GM21381 (cell line): Measurements from ENCODE around the gene SLC25A21.
"Not testable (repeated sequence)": the region's sequence is repeated elsewhere in the genome, so short reads cannot be mapped to it uniquely, and the experiment has no call there.

Experiments used
- ATAC-seq: cut with Tn5 transposase; IDR thresholded peaks from one replicate; pipeline ENCODE4 v1.9.1; 2021; ENCODE audit warnings: mild to moderate bottlenecking, moderate library complexity; ENCODE audit not compliant: unreplicated experiment

The SLC25A21 gene

DNA sequence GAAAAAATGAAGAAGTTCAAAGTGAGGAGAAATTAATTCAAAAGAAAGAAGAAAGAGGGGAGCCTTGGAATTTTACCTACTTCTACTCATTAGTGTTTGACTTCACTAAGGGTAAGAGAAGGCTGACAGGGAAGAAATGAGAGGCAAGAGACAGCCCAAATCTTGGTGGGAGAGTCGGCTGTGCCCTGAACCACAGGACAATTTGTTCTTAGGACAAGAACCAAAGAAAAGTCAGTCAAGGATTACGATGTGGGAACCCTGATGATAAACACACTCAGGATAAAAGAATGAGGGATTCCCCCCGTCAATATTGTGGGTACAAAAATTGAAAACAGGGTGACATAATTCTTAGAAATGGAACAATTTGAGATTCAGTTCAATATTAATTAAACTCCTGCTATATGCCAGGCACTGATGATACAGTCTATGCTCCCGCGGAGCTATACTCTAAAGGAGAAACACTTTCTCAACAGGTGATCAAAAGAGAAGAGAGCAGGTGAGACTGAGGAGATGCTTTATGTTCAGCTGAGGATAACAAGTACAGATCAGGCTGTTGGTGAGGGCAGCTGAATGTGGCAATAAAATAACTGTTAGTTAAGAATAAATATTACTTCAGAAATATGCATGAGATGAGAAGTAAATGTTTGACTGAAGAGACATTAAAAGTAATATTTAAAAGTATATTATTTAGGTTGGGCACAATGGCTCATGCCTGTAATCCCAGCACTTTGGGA is 175.4 kb downstream of the SLC25A21 start:
- ATAC-seq = no peak

DNA sequence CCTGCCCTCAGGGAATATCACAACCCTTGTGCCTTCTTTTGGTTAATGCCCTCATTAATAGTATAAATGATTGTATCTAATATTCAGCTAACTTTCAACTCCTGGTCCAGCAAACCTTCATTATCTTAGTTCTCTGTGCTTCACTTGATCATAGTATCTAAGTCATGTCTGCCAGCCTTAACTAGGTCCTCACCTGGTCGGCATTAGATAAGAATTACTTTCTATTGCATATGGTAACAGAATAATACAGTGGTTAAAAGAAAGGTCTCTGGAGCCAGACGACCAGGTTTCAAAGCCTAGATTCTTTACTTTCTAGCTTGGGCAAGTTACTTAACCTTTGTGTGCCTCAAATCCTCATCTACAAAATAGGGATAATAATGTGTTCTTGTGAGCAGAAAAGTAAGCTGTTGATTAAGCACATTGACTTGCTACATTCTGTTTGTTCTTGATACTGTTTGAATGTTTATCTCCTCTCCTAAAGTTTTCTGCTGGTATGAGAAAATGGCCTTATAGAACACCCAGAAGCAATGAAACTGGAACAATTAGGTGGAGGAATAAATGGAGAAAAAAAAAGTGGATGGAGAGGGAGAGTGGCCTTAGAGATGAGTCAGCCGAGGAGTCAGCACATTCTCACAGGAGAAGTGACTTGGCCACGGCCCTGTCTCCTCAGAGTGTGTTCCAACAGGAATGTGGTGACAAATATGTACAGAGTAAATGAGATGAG is 176.1 kb downstream of the SLC25A21 start:
- ATAC-seq = no peak

DNA sequence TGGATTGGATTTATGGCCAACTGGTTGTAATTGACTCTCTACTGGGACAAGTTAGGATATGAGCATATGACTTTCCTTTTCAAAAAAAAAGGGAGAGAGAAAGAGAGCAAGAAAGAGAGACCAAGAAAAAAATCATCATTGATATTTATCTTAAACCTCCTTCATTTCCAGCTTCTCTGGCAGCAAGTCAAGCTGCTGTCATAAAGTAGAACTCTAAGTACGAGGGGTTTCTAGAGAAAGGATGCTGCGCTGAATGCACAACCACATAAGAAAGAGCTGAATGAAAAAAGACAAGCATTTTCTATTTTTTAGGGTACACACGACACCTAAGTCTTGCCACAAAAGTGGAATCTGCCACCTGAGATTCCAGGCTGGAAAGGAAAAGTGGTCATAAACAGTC is 182.6 kb downstream of the SLC25A21 start:
- ATAC-seq = no peak

DNA sequence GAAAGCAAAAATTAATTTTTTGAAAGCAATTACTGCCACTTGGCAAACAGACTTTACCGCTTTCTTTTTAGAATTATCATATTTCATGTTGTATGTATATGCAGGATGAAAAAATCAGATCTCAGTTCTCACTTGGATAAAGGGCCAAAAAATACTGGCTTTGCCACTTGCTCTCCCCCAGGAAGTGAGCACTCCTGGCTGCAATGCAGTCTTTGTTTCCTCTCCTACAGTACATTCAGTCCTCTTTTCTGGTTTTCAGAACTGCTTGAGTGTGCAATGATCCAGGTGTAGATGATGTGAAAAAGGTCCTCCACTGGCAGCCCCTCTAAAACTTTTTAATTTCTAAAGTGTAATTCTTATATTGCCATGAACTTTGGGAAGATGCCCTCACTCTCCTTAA is 183.4 kb downstream of the SLC25A21 start:
- no peak for ATAC-seq

DNA sequence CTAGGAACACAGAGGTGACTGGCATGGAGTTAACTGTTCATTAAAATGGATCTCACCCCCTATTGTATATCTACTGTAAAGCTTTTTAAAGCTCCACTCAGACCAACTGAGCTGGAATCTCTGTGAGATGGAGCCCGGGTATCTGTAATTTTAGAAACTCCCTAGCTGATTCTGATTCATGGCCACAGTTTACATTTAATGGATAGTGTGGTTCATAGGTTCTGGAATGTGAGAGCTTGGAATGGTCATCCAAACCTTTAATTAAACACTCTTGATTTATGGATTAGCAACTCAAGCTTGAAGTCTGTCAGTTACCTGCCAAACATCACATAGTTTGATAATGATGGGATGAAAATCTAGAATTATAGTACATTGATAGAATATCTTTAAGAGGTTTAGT is 183.8 kb downstream of the SLC25A21 start:
- ATAC-seq = no peak

DNA sequence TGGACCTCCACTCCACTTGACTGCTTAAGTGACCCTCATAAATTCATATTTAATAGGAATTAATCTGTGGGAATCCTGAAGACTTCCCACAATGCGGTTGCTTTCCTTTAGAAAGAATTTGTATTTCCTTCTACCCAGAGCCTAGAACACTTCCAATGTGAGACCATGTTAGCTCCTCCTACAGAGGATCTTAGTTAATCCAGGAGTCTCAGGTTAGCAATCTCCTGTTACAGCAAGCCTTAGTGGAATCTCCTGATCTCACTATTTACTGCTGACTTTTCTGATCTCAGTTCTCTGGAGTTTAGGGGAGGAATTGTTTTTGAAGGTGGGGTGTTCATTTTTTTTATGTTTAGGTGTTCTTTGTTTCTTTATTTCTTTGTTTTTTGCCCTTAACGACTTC is 186.0 kb downstream of the SLC25A21 start:
- no peak for ATAC-seq

DNA sequence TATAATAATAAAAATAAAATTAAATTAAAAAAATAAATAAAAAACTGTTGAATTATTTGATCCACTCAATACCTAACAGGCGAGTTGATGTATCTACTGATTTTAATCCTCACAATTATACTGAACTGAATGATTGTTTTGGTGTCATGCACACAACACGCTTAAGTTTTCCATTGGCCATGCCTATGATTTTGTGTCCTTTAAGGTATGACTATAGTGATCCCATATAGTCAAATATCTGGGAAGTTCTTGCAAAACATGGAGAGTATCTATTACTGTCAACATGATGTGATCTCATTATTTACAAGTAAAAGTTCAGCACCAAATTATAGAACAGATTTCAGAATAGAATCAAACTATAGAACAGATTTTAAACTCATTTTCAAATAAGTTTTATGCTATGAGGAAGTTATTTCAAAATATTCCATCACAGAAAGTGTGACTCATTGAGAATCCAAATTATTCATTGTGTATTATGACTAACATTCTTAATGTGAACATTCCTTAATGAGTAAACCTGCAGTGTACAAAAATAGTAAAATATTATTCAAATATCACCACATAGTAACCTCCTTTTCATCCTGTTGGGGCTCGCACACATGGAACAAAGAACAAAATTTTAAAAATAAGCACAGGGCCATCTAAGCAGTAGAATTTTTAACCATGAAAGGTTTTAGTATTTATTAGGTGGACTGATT is 190.4 kb downstream of the SLC25A21 start:
- no peak for ATAC-seq

DNA sequence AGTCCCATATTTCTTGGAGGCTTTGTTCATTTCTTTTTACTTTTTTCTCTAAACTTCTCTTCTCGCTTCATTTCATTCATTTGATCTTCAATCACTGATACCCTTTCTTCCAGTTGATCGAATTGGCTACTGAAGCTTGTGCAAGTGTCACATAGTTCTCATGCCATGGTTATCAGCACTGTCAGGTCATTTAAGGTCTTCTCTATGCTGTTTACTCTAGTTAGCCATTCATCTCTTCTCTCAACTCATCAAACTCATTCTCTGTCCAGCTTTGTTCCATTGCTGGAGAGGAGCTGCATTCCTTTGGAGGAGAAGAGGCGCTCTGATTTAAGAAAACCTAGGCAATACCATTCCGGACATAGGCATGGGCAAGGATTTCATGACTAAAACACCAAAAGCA is 192.0 kb downstream of the SLC25A21 start:
- not testable (repeated sequence) for ATAC-seq

DNA sequence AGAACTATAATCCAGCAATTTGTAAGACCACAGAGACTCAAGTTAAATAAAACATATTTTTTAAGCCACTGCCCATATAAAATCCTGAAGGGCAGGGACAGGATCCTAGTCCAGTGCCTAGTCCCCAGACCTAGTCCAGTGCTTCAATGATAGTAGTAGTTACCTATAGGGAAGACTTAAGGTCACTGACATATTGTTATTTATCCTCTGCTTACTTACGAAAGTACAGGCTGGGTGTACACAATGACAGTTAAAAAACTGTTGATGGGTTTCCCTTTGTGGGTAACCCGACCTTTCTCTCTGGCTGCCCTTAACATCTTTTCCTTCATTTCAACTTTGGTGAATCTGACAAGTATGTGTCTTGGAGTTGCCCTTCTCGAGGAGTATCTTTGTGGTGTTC is 192.5 kb downstream of the SLC25A21 start:
- no peak for ATAC-seq

DNA sequence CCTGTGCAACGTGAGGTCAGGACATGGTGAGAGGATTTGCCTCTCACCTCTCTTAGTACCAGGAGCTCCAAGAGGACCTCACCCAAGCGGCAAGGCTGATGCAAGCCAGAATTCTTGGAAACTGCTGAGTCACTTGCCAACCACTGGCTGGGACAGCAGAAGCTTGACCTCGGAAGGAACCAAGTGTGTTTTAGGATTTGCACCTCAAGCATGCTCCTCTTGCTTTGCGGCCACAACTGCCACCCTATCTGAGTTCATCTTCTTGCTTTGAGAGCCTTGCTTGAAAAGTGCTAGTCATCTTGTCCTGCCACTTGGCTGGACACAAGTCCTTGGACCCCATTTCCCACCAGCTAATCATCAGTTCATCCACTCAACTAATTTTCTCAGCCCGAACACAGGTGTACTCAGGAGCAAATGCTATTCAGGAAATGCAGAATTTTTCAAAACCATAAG is 195.8 kb downstream of the SLC25A21 start:
- no peak for ATAC-seq

DNA sequence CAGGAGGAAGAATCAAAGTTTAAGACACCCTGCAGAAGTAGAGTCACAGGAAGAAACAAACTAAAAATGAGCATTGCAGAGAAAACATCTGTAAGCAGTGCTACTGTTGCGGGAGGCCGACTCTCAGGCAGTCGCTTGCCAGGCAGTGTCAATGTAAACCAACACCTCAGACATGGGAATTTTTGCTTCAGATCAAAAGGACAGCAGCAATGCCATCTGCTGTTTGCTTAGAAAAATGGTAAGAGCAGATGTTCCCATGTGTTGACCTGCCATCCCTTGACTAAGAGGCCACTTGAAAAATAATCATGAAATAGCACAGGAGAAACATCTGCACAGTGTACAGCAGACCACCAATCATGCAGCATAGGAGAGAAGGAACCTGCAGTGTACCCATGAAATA is 196.6 kb downstream of the SLC25A21 start:
- no peak for ATAC-seq

DNA sequence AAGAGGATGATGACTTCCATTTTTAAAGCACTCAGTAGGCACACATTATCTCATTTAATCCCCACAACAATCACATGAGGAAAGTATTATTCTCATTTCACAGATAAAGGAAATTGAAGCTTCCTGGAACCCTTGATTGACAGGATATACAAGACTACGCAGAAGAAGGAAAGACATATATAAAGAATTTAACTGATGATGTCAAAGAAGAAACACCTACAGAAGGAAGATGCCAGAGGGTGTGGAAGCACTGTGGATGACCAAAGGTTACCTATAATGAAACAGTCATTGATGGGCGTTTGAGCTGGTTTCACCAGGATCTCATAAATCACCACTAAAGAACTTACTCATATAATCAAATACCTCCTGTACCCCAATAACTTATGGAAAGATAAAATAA is 197.4 kb downstream of the SLC25A21 start:
- ATAC-seq = no peak

DNA sequence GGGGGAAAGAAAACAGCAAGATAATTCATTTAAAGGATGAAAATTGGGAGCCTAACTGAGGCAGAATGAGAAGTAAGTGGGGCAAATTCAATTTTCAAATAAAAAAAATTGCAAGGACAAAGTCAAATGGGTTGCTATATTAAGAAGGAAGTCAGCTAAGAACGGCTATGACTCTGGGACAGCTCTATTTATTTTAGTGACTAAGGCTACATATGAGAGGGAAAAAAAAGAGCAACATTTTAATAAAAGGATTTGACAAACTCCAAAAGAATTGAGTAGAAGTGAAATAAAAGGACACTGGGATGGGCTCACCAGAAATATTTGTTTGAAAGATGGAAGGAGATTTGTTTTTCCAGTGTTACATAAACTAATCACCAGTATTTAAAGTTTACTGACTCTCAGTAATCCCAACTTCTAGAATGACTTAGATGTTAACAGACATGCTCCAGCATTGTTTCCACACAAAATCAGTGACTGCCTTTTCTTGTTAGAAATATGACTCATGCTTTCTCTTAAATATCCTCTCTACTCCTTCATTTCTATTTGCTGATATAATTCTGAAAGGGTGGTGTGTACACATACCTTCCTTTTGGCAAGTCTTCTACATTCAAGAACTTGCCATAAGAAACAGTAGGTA is 198.5 kb downstream of the SLC25A21 start:
- ATAC-seq = no peak

DNA sequence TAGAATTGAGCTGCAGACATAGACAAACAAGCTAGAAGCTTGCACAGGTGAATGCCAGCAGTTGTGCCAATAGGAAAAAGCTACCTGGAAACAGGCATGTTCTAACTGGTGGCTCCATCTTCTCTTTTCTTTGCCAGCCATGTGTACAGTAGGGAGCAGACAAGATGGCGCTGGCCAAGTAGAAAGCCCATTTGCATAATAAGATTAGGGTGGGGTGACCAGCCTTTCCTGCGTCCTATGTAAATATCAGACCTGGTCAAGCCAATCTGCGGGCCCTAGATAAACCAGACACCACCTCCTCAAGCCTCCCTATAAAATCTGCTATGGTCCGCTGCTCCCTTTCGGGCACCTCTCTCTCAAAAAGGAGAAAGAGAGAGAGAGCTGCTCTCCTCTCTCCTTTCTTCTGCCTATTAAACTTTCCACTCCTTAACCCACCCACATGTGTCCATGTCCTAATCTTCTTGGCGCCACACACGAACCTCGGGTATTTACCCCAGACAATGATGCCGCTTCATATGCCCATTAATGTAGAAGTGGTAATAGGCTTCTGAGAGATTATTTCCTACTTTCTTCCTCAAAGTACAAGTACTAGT is 201.0 kb downstream of the SLC25A21 start:
- ATAC-seq = no peak

DNA sequence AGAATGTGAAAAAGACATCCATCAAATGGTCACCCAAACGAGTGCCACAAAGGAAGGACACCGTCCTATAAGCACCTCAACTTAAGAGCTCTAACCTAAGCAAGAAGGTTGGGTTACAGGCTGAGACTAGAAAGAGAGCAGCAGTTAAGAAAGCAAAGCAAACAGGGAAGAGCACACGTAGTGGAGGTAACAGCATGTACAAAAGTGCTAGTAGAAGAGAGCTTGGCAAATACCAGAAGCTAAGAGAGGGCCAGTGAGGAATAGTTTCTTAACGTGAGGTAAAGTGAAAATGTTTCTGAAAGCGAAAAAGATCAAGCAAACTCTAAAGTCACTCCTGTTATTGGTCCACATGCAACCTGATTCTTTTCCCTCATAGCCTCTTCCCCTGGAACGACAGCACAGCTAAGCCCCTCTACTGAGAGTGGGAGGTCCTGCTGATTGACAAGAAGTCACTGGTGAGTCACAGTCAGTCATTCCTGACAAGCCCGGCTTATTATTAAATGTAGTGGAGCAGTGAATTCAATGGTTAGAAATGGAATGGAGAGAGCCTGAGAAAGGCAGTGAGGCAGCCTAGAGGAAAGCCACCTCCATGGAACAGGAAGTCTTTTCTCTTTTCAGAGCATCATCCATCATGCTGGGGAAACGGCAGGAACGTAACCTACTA is 204.4 kb downstream of the SLC25A21 start:
- ATAC-seq = no peak

DNA sequence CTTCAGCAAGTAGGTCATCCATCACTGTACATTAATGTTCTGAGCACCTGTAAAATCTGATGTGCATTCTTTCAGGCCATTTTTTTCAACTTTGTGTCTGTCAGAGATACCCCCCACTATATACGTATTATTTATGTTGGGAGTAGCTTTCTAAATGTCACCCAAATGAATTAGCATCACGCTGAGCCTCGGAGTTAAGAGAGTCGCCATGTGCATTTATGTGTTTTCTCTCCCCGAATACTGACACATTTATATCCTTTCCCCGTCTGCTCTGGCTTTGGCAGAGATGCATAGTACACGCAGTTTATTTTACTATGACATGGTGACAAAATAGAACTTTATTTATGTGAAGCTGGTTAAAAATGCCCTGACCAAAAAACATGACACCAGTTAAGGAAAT is 216.4 kb downstream of the SLC25A21 start:
- no peak for ATAC-seq

DNA sequence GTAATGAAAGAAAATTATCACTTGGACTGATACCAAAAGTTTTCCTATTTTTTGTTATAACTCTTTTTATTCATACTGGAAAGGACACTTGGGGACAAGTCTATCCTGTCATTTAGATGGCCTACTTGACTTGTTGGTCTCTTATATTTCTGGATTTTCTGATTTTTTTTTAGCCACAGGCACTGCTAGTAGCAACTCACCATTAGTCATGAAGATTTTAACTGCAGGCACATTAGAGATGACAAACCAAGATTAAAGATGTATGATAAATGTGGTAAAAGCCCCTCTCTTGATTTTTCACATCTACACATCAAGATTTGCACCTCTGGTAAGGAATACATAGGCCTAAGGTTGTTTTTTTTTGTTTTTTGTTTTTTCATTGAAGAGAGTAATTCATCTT is 217.0 kb downstream of the SLC25A21 start:
- ATAC-seq = no peak

DNA sequence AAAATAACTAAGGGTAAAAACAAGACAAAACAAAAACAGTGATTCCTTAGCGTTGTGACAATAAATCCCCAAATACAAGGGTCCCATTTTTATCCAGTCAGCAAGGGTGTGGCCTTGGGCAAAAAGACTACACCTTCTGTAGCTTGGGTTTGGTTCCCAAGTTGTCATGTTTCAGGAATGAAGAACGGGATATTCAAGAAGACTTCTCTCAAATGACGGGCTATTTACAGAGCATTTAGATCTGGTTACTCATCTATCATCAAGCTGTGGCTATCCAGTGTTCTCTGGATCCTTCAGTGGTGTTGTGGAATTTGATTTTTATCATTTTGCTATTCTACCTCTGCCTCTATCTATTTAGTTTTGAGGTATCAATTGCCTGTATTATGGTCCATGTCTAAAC is 219.7 kb downstream of the SLC25A21 start:
- ATAC-seq = no peak

DNA sequence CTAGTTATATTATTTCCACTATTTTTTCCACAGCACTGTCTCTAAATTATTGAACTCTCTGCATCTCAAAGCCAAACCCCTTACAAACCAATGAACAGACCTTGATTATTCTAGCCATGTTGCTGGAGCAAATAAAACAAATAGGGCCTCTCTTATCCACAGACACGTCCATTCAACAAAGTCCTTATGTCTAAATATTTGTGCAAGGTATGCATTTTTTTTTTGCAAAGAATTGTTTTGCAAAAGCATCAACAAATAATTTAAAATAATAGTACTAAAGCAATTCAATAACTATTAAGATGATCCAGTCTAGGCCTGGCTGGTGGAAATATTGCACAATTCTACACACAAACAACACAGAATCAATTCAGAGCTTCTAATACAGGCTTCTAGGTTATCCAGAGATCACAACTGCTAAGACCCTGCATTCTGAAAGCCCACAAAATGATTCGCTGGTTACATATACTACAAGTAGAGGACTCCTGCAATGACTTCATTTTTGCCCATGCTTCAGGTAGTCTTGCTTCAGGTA is 221.0 kb downstream of the SLC25A21 start:
- no peak for ATAC-seq

DNA sequence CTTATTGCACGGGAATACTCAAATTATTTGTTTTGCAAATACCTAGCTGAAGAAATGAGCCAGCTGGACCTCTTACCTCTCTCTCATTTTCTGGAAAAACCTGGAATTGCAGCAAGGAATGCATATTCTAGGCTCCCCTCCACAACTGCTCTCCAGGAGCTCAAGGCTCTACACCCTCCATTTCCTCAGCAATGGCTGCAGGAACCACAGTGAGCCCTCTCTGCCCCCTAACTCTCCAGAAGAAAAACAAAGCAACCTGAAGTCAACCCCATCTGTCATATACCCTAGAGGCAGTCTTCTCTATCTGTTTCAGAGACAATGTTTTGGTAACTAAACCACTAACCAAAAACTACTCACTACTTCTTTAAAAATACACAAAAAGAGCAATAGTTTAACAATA is 221.6 kb downstream of the SLC25A21 start:
- ATAC-seq = no peak
